ENCODE results near the gene HUS1.

Gene HUS1

DNA sequence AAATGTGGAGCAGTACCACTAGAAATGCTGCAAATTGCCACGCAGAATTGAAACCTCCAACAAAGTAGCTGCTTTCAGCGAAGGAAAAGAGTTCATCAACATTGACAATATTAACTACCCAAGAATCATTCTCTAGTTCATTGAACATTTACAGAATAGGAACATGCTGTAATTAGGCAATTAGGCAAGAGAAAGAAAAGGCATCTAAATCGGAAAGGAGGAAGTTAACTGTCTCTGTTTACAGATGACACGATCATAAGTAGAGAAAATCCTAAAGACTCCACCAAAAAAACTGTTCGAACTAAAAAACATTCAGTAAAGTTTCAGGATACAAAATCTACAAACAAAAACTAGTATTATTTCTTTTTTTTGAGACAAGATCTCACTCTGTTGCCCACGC is 22.3 kb downstream of the HUS1 start:
- Histone ChIP-seq H3K79me2 (ENCODE audit: insufficient read depth, low read depth) (no peaks in the 10 kb centered on the region), H3K4me2 (no peak overlapping the region), H4K20me1 (ENCODE audit: insufficient read depth) (no peaks in the 10 kb centered on the region), H3K27ac (no peak overlapping the region), H3K4me3 (IDR thresholded peaks at IDR 0.05; ENCODE audit: insufficient read depth, low read depth, low read length) (no peak overlapping the region), H2AFZ (ENCODE audit: low read depth) (no peak overlapping the region), H3K36me3 (ENCODE audit: insufficient read depth) (no peaks in the 10 kb centered on the region), H3K27me3 (ENCODE audit: insufficient read depth, low read depth) (no peaks in the 10 kb centered on the region), H3K9ac (no peak overlapping the region), H3K4me1 (ENCODE audit: low read depth, poor library complexity, severe bottlenecking) (no peaks in the 10 kb centered on the region)
- TF ChIP-seq, protein P1, sequence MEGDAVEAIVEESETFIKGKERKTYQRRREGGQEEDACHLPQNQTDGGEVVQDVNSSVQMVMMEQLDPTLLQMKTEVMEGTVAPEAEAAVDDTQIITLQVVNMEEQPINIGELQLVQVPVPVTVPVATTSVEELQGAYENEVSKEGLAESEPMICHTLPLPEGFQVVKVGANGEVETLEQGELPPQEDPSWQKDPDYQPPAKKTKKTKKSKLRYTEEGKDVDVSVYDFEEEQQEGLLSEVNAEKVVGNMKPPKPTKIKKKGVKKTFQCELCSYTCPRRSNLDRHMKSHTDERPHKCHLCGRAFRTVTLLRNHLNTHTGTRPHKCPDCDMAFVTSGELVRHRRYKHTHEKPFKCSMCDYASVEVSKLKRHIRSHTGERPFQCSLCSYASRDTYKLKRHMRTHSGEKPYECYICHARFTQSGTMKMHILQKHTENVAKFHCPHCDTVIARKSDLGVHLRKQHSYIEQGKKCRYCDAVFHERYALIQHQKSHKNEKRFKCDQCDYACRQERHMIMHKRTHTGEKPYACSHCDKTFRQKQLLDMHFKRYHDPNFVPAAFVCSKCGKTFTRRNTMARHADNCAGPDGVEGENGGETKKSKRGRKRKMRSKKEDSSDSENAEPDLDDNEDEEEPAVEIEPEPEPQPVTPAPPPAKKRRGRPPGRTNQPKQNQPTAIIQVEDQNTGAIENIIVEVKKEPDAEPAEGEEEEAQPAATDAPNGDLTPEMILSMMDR (conservative IDR thresholded peaks at IDR 0.05; ENCODE audit: low read depth, low read length) = no peak

DNA sequence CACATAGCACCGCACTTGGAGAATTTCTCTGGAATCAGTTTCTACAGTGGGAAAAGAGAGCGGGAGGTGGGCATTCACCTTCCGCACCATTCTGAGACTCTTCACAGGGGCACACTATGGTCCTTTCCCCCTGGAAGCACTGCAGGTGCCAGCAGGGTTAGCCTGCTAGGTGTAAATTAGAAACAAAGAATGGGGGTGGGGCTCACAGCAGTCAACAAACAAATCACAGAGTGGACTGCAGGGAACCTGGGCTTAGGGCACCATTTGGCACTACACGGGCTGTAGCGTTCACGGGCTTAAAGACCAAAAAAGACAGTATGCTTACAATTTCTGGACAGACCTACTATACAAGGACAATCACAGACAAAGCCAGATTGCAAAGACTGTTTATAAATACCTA is 23.2 kb downstream of the HUS1 start:
- Histone ChIP-seq H3K4me3 (IDR thresholded peaks at IDR 0.05; ENCODE audit: insufficient read depth, low read depth, low read length) (no peak overlapping the region), H3K27ac (no peak overlapping the region), H2AFZ (ENCODE audit: low read depth) (no peak overlapping the region), H3K36me3 (ENCODE audit: insufficient read depth) (no peaks in the 10 kb centered on the region), H3K9ac (no peak overlapping the region), H4K20me1 (ENCODE audit: insufficient read depth) (no peaks in the 10 kb centered on the region), H3K79me2 (ENCODE audit: insufficient read depth, low read depth) (no peaks in the 10 kb centered on the region), H3K27me3 (ENCODE audit: insufficient read depth, low read depth) (no peaks in the 10 kb centered on the region), H3K4me2 (no peak overlapping the region), H3K4me1 (ENCODE audit: low read depth, poor library complexity, severe bottlenecking) (peaks cover 7% of the 10 kb centered on the region)
- TF ChIP-seq, protein P1 (conservative IDR thresholded peaks at IDR 0.05; ENCODE audit: low read depth, low read length) = no peak

DNA sequence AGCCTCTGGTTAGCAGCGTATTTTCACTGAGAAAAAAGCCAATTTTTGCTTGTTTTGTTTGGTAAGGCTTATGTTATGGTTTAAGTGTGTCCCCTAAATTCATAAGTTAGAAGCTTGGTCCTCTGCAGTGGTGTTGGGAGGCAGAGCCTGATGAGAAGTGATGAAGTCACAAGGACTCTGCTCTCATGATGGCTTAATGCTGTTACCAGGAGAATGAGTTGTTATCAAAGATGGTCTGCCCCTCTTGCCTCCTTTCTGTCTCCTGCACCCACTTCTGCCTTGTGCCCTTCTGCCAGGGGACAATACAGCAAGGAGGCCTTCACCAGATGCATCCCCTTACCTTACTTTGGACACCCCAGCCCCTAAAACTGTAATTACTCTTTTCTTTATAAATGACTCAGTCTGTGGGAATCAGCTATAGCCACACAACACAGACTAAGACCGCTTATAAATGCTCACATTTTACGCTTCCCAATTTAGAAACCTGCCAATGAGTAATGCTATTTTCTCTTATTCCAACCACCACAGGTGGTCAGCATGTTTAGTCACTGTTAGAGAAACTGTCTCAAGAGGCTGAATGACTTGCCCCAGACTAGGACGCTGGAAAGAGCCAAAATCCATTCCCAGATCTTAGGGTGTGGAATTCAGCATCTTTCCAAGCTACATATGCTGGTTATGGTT is 25.0 kb downstream of the HUS1 start:
- TF ChIP-seq, protein P1 (conservative IDR thresholded peaks at IDR 0.05; ENCODE audit: low read depth, low read length) = no peak
- Histone ChIP-seq H2AFZ (ENCODE audit: low read depth) (no peak overlapping the region), H3K79me2 (ENCODE audit: insufficient read depth, low read depth) (no peaks in the 10 kb centered on the region), H3K27me3 (ENCODE audit: insufficient read depth, low read depth) (no peaks in the 10 kb centered on the region), H3K4me1 (ENCODE audit: low read depth, poor library complexity, severe bottlenecking) (peaks cover 9% of the 10 kb centered on the region), H3K9ac (no peak overlapping the region), H3K4me2 (no peak overlapping the region), H3K4me3 (IDR thresholded peaks at IDR 0.05; ENCODE audit: insufficient read depth, low read depth, low read length) (no peak overlapping the region), H3K36me3 (ENCODE audit: insufficient read depth) (no peaks in the 10 kb centered on the region), H3K27ac (no peak overlapping the region), H4K20me1 (ENCODE audit: insufficient read depth) (no peaks in the 10 kb centered on the region)

DNA sequence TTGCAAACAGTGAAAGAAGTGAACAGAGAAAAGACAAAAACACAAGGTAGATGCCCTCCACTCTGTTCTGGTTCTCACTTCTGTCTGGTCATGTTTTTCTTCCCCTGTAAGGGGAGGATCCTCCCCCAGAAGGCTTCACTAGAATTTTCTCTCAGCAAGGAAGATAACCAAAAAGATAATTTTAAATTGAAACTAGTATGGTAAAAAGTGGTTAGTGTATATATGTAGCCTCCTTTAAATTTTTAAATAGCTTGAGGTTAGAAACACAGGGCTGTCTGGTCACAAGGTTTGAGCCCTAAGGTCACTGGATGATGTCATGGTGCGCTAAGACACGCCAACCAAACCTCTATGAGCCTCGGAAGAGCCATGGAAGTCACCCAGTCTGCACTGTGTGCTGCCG is 25.6 kb downstream of the HUS1 start:
- Histone ChIP-seq H3K4me2 (no peak overlapping the region), H3K79me2 (ENCODE audit: insufficient read depth, low read depth) (no peaks in the 10 kb centered on the region), H3K27me3 (ENCODE audit: insufficient read depth, low read depth) (no peaks in the 10 kb centered on the region), H4K20me1 (ENCODE audit: insufficient read depth) (no peaks in the 10 kb centered on the region), H2AFZ (ENCODE audit: low read depth) (no peak overlapping the region), H3K36me3 (ENCODE audit: insufficient read depth) (no peaks in the 10 kb centered on the region), H3K27ac (no peak overlapping the region), H3K4me1 (ENCODE audit: low read depth, poor library complexity, severe bottlenecking) (peaks cover 9% of the 10 kb centered on the region), H3K9ac (no peak overlapping the region), H3K4me3 (IDR thresholded peaks at IDR 0.05; ENCODE audit: insufficient read depth, low read depth, low read length) (no peak overlapping the region)
- TF ChIP-seq, protein P1 (conservative IDR thresholded peaks at IDR 0.05; ENCODE audit: low read depth, low read length) = no peak

Measured in KMS-11 (cell line).